ENCODE results near the gene KY. TPM values are rescaled to one million over a fixed set of nuclear protein-coding genes. Genes with fewer than 3 reads are reported as not detected.

Gene KY
- not detected in 2 replicates for total RNA-seq

- peak; percentile 43 for DNase-seq
Measured at GRCh38 chr3:134650431-134651346, at the start of gene KY. Gene KY, minus strand, starts transcription at chr3:134651022. Its CDS starts 62 bp downstream, at chr3:134650960.

GRCh38 chr3:134699721-134700120, 48.9 kb upstream of the KY start:
- no peak for DNase-seq

GRCh38 chr3:134699141-134699711, 48.4 kb upstream of the KY start:
- no peak for DNase-seq

- DNase-seq = no peak
Measured at GRCh38 chr3:134697830-134698689, 47.2 kb upstream of the KY start.

GRCh38 chr3:134696155-134696554, 45.3 kb upstream of the KY start:
- DNase-seq = no peak

- no peak for DNase-seq
Measured at GRCh38 chr3:134694946-134695543, 44.2 kb upstream of the KY start.

- no peak for DNase-seq
Measured at GRCh38 chr3:134694466-134694865, 43.6 kb upstream of the KY start.

GRCh38 chr3:134693804-134694203, 43.0 kb upstream of the KY start:
- DNase-seq = no peak

- DNase-seq = no peak
Measured at GRCh38 chr3:134693226-134693625, 42.4 kb upstream of the KY start.

- no peak for DNase-seq
Measured at GRCh38 chr3:134690226-134690625, 39.4 kb upstream of the KY start.

GRCh38 chr3:134687642-134688041, 36.8 kb upstream of the KY start:
- DNase-seq = no peak

GRCh38 chr3:134685929-134686802, 35.3 kb upstream of the KY start:
- DNase-seq = no peak

GRCh38 chr3:134682196-134682880, 31.5 kb upstream of the KY start:
- DNase-seq = no peak

- DNase-seq = no peak
Measured at GRCh38 chr3:134681522-134681900, 30.7 kb upstream of the KY start.

GRCh38 chr3:134680796-134681521, 30.1 kb upstream of the KY start:
- no peak for DNase-seq

- DNase-seq = no peak
Measured at GRCh38 chr3:134677987-134678308, 27.1 kb upstream of the KY start.

- peak; percentile 30 for DNase-seq
Measured at GRCh38 chr3:134677196-134677986, 26.6 kb upstream of the KY start.

GRCh38 chr3:134675726-134676256, 25.0 kb upstream of the KY start:
- DNase-seq = no peak

- no peak for DNase-seq
Measured at GRCh38 chr3:134672571-134672970, 21.7 kb upstream of the KY start.
